Measurements from ENCODE around the gene MACROD2. TPM values are rescaled to one million over a fixed set of nuclear protein-coding genes. Genes with fewer than 3 reads are reported as not detected.

Gene MACROD2
- total and polyA plus RNA-seq, 2 of the 4 experiments (the other 2 are of a cell fraction), result not detected

GRCh38 chr20:15379681-15380296, 1384.5 kb downstream of the MACROD2 start:
- Histone ChIP-seq H3K14ac (replicated peaks; ENCODE audit: low read depth, low read length) (no peak overlapping the region), H2AK9ac (replicated peaks; ENCODE audit: low read depth, low read length, poor library complexity) (no peak overlapping the region), H2BK15ac (ENCODE audit: low read depth, low read length) (no peak overlapping the region), H3K9me3 (ENCODE audit: control insufficient read depth, insufficient read depth, low read length) (no peaks in the 10 kb centered on the region; the same call in 1 of the 2 replicates), H3K4me1 (ENCODE audit: control insufficient read depth, insufficient read depth, low read length) (no peaks in the 10 kb centered on the region), H4K5ac (ENCODE audit: low read depth, low read length) (no peak overlapping the region), H2AK5ac (ENCODE audit: low read depth, low read length) (no peak overlapping the region), H3K18ac (ENCODE audit: low read depth, low read length) (no peak overlapping the region), H3K27me3 (ENCODE audit: control insufficient read depth, insufficient read depth, low read length) (no peaks in the 10 kb centered on the region), H3K9me1 (ENCODE audit: insufficient read depth, low read length) (no peaks in the 10 kb centered on the region), H4K20me1 (ENCODE audit: insufficient read depth, low read length) (no peaks in the 10 kb centered on the region), H3K79me1 (ENCODE audit: low read depth in 1 of 2, low read length in 2 of 2) (no peaks in the 10 kb centered on the region), H3K4me2 (ENCODE audit: low read depth, low read length) (no peak overlapping the region), H3K27ac (ENCODE audit: insufficient read depth, low read length) (no peak overlapping the region), H3K9ac (ENCODE audit: low read depth, low read length) (no peak overlapping the region), H3K23ac (ENCODE audit: low read depth, low read length) (no peak overlapping the region), H4K91ac (ENCODE audit: insufficient read depth, low read depth, low read length) (no peak overlapping the region), H2BK5ac (ENCODE audit: low read depth, low read length, poor library complexity, severe bottlenecking) (no peak overlapping the region), H2AFZ (replicated peaks; ENCODE audit: low read length, poor library complexity) (no peak overlapping the region), H3K4ac (ENCODE audit: low read depth, low read length) (no peak overlapping the region), H2BK120ac (ENCODE audit: low read depth, low read length) (no peak overlapping the region), H2BK20ac (ENCODE audit: low read depth, low read length) (no peak overlapping the region), H4K8ac (ENCODE audit: low read depth in 2 of 2, low read length in 2 of 2) (no peak overlapping the region), H3K36me3 (ENCODE audit: control insufficient read depth, insufficient read depth, low read length) (no peaks in the 10 kb centered on the region), H3K56ac (ENCODE audit: extremely low read depth, insufficient read depth, low read length) (no peak overlapping the region), H3K4me3 (ENCODE audit: insufficient read depth, low read depth, low read length) (no peak overlapping the region)
- TF ChIP-seq RCOR1 (IDR thresholded peaks at IDR 0.05; ENCODE audit: insufficient replicate concordance, low read length) (no peak), FOS (IDR thresholded peaks at IDR 0.05; ENCODE audit: low read depth, low read length) (no peak), ELK1 (IDR thresholded peaks at IDR 0.05; ENCODE audit: borderline replicate concordance, low read depth, low read length) (no peak), CHD1 (IDR thresholded peaks at IDR 0.05; ENCODE audit: low read depth, low read length) (no peak), CEBPB (IDR thresholded peaks at IDR 0.05; ENCODE audit: low read depth, low read length) (no peak), CTCF (conservative IDR thresholded peaks at IDR 0.05; ENCODE audit: low read depth, low read length) (no peak), MAFK (IDR thresholded peaks at IDR 0.05; ENCODE audit: low read depth, low read length) (no peak), SMC3 (IDR thresholded peaks at IDR 0.05; ENCODE audit: low read depth, low read length) (no peak)
- CTCF ChIA-PET, result interaction anchor here (0.6 kb wide), 1 partner anchor 285 kb away, joined by 3 read pairs; no protein-coding TSS in a partner anchor
- intact Hi-C loops (cut with micrococcal nuclease), result no loop called here
- BruUV-seq (replicated peaks), result no TSS peak
- POLR2A ChIA-PET (ENCODE audit: unreplicated experiment), result no interaction called here
- ATAC-seq (ENCODE audit: low read depth) (no peak), DNase-seq (no peak)
- WGBS, 2 experiments (ENCODE audit: extremely low coverage in 2 of 2, insufficient read length in 1 of 2), result no CpG with 5 or more reads among the region's 1 CpG
- dilution Hi-C loops (cut with HindIII; ENCODE audit: low sequenced_read_pairs, unreplicated experiment), result no loop called here
- in situ Hi-C loops (cut with MboI; ENCODE audit: low sequenced_read_pairs), result no loop called here

Data from IMR-90 (cell line).